ENCODE measurements around the gene SLC11A1.

SLC11A1 gene

DNA sequence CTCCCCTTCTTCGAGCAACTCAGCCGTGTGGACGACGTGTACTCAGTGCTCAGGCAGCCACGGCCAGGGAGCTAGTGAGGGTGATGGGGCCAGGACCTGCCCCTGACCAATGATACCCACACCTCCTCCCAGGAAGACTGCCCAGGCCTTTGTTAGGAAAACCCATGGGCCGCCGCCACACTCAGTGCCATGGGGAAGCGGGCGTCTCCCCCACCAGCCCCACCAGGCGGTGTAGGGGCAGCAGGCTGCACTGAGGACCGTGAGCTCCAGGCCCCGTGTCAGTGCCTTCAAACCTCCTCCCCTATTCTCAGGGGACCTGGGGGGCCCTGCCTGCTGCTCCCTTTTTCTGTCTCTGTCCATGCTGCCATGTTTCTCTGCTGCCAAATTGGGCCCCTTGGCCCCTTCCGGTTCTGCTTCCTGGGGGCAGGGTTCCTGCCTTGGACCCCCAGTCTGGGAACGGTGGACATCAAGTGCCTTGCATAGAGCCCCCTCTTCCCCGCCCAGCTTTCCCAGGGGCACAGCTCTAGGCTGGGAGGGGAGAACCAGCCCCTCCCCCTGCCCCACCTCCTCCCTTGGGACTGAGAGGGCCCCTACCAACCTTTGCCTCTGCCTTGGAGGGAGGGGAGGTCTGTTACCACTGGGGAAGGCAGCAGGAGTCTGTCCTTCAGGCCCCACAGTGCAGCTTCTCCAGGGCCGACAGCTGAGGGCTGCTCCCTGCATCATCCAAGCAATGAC is 22.4 kb downstream of the SLC11A1 start:
- Histone ChIP-seq H3K27ac (ENCODE audit: poor library complexity, severe bottlenecking) (peak overlapping the region; percentile 66), H3K4me1 (ENCODE audit: insufficient read depth, poor library complexity, severe bottlenecking) (peaks cover 12% of the 10 kb centered on the region)

GRCh38 chr2:218405086-218405745 is 23.1 kb downstream of the SLC11A1 start:
- Histone ChIP-seq H3K9me3 (ENCODE audit: severe bottlenecking) (no peaks in the 10 kb centered on the region), H3K27me3 (ENCODE audit: insufficient read depth, poor library complexity, severe bottlenecking) (no peaks in the 10 kb centered on the region), H3K4me3 (ENCODE audit: severe bottlenecking) (no peak overlapping the region), H3K4me1 (ENCODE audit: insufficient read depth, poor library complexity, severe bottlenecking) (peaks cover 12% of the 10 kb centered on the region), H3K36me3 (ENCODE audit: low read depth) (peaks cover 34% of the 10 kb centered on the region), H3K27ac (ENCODE audit: poor library complexity, severe bottlenecking) (peak overlapping the region; percentile 66)
- no peak for TF ChIP-seq CTCF (IDR thresholded peaks at IDR 0.05; ENCODE audit: poor library complexity, severe bottlenecking)
- DNase-seq (ENCODE audit: low spot score), result no peak
- no peak for ATAC-seq (ENCODE audit: low read depth)

More for the DNA sequence above, 22.4 kb downstream of the SLC11A1 start:
- peaks cover 34% of the 10 kb centered on the region for H3K36me3 ChIP-seq (ENCODE audit: low read depth)
- no peaks in the 10 kb centered on the region for H3K9me3 ChIP-seq (ENCODE audit: severe bottlenecking)
- ATAC-seq (ENCODE audit: low read depth) (no peak), DNase-seq (ENCODE audit: low spot score) (no peak)
- no peak overlapping the region for H3K4me3 ChIP-seq (ENCODE audit: severe bottlenecking)
- no peak for TF ChIP-seq CTCF (IDR thresholded peaks at IDR 0.05; ENCODE audit: poor library complexity, severe bottlenecking)
- H3K27me3 ChIP-seq (ENCODE audit: insufficient read depth, poor library complexity, severe bottlenecking), result no peaks in the 10 kb centered on the region

DNA sequence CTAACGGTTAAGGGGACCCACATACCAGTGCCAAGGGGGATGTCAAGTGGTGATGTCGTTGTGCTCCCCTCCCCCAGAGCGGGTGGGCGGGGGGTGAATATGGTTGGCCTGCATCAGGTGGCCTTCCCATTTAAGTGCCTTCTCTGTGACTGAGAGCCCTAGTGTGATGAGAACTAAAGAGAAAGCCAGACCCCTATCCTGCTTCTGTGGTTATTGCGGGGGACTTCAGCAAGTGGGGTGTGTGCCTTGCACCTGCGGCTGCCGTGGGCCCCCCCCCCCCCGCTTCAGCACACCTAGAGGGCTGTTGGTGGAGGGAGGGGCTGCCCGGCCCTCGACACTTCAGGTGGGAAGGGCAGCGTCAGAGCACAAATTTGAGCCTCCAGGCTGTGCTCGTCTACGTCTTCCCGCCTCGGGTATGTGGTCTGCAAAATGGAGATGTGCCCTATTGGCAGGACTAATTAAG is 23.7 kb downstream of the SLC11A1 start:
- ATAC-seq (ENCODE audit: low read depth) (no peak), DNase-seq (ENCODE audit: low spot score) (no peak)
- Histone ChIP-seq H3K27me3 (ENCODE audit: insufficient read depth, poor library complexity, severe bottlenecking) (no peaks in the 10 kb centered on the region), H3K4me3 (ENCODE audit: severe bottlenecking) (peak overlapping the region; percentile 6), H3K4me1 (ENCODE audit: insufficient read depth, poor library complexity, severe bottlenecking) (peaks cover 12% of the 10 kb centered on the region), H3K27ac (ENCODE audit: poor library complexity, severe bottlenecking) (peak overlapping the region; percentile 66), H3K36me3 (ENCODE audit: low read depth) (peaks cover 34% of the 10 kb centered on the region), H3K9me3 (ENCODE audit: severe bottlenecking) (no peaks in the 10 kb centered on the region)
- TF ChIP-seq CTCF (IDR thresholded peaks at IDR 0.05; ENCODE audit: poor library complexity, severe bottlenecking), result no peak

- Histone ChIP-seq H3K27ac (ENCODE audit: poor library complexity, severe bottlenecking) (peak overlapping the region; percentile 66), H3K4me1 (ENCODE audit: insufficient read depth, poor library complexity, severe bottlenecking) (peaks cover 12% of the 10 kb centered on the region), H3K27me3 (ENCODE audit: insufficient read depth, poor library complexity, severe bottlenecking) (no peaks in the 10 kb centered on the region), H3K36me3 (ENCODE audit: low read depth) (peaks cover 31% of the 10 kb centered on the region), H3K4me3 (ENCODE audit: severe bottlenecking) (peak overlapping the region; percentile 23), H3K9me3 (ENCODE audit: severe bottlenecking) (no peaks in the 10 kb centered on the region)
- TF ChIP-seq CTCF (IDR thresholded peaks at IDR 0.05; ENCODE audit: poor library complexity, severe bottlenecking), result peak; percentile 92
- ATAC-seq (ENCODE audit: low read depth), result peak; percentile 84
- peak; percentile 94 for DNase-seq (ENCODE audit: low spot score)
Observed at GRCh38 chr2:218406209-218406948, 24.3 kb downstream of the SLC11A1 start.
